ENCODE data around the gene POLA2.
A peak's percentile ranks its signal among the peaks of the same experiment; 100 is the strongest.
"Not testable (repeated sequence)": the region's sequence is repeated elsewhere in the genome, so short reads cannot be mapped to it uniquely, and the experiment has no call there.

POLA2 gene

DNA sequence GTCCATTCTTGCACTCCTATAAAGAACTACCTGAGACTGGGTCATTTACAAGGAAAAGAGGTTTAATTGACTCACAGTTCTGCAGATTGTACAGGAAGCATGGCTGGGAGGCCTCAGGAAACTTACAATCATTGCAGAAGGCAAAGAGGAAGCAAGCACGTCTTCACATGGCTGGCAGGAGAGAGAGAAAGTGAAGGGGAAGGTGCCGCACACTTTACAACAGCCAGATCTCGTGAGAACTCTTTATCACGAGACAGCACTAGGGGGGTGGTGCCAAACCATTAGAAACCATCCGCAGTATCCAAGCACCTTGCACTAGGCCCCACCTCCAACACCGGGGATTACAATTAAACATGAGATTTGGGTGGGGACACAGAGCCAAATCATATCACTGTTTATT, 19.4 kb upstream of the POLA2 start:
- DNase-seq, result no peak

DNA sequence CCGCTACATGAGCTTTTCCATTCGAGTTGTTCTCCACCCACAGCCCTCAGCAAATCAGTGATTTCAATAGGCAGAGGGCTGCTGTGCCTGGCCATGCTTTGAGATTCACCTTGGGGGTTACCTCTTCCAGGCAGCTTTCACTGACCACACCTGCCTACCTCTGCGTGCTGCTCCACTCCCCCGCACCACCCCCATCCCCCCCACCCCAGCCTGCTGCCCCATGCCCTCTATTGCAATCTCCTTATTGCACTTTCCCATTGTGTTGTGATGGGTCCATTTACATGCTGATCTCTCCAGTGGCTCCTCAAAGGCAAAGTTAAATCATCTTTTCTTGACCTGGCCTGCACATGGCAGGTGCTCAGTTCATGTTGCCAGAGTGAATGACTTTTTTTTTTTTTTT, 18.0 kb upstream of the POLA2 start:
- no peak for DNase-seq

- DNase-seq, result not testable (repeated sequence)
Observed at GRCh38 chr11:65245046-65245445, 16.7 kb upstream of the POLA2 start.

- no peak for DNase-seq
Observed at GRCh38 chr11:65246506-65246905, 15.3 kb upstream of the POLA2 start.

GRCh38 chr11:65248184-65248710, 13.5 kb upstream of the POLA2 start:
- not testable (repeated sequence) for DNase-seq

DNA sequence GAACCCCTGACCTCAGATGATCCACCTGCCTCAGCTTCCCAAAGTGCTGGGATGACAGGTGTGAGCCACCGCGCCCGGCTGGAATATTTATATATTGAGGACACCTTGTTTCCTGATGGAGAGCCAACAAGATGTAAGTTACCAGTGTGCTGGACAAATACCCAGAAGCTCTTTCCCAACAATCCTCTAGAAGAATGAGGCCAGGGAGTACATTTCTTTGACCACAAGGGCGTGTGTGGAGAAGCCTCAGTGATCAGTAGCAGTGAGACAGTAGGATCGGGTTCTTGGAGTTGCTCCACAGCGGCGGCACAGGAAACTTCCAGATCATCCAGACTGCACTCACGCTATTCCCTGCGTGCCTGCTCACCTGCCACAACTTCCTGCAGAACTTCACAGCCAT, 10.3 kb upstream of the POLA2 start:
- DNase-seq, result no peak

- no peak for DNase-seq
Observed at GRCh38 chr11:65254724-65255123, 7.0 kb upstream of the POLA2 start.

- no peak for DNase-seq
Observed at GRCh38 chr11:65258988-65259387, 2.8 kb upstream of the POLA2 start.

GRCh38 chr11:65260302-65260701, 1.5 kb upstream of the POLA2 start:
- DNase-seq, result no peak

GRCh38 chr11:65260756-65261590, 789 bp upstream of the POLA2 start:
- DNase-seq, result no peak

DNA sequence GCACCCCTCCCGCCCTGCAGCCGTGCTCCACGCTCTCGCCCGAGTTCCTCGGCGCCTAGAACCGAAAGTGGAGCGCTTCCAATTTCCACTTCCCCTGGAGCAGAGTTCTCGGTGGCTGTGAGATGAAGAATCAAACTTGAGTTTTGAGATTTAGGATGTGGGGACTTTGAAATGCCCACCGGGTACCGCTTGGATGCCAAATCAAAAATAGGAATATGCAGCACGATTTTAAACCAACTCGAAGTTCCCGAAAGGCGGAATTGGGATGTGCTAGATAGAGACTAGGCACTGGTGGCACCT, 569 bp downstream of the POLA2 start:
- no peak for DNase-seq

GRCh38 chr11:65262776-65263175, 1.0 kb downstream of the POLA2 start:
- DNase-seq, result no peak

DNA sequence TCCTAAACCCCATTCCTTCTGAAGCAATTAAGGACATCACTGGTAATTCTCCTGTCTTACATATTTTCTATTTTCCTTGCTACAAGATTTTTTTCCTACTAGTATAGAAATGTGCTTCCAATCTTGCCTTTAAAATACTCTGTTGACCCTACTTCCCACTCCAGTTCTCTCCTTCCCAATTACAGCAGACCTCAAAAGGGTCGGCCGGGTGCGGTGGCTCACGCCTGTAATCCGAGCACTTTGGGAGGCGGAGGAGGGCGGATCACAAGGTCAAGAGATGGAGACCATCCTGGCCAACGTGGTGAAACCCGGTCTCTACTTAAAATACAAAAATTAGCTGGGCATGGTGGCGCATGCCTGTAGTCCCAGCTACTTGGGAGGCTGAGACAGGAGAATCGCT, 3.0 kb downstream of the POLA2 start:
- DNase-seq, result not testable (repeated sequence)

GRCh38 chr11:65266210-65266609, 4.4 kb downstream of the POLA2 start:
- no peak for DNase-seq

DNA sequence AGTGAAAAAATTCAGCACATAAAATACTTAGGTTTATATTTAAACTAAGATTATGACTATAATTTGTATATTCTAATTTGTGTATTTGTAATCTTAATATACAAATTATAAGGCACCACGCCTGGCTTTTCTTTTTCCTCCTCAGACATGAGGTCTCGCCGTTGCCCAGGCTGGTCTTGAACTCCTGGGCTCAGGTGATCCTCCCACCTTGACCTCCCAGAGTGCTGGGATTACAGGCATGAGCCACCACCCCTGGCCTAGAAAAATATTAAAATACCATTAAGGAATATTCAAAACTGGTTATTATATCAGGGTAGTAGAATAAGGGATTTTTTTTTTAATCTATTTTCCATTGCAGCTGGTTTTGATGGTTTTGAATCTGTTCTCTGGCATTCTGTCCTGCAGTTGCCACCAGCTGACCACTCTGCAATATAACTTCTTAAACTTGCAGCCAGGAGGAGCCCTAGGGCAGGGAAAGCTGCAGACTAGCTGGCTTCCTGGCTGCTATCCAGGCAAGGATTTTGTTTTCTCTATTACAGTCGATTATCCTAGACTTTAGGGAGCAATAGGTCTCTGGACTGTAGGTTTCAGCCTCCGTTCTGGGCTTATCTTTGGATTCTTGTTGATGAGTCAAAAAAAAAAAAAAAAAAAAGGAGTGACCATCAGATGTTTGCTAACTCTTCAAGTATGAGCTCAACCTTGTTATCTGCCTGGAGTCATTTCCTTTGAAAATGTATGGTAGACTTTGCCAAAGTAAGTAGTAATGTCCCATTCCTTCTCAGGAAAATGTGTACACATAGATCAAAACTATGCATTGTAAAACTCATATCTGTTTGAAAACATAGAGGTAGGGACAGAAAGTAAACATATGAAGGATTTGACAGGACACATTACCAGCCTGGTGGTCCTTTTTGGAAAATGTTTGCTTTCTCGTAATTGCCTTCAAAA, 13.2 kb downstream of the POLA2 start:
- no peak for DNase-seq

GRCh38 chr11:65275906-65276305, 14.1 kb downstream of the POLA2 start:
- DNase-seq, result no peak

GRCh38 chr11:65277631-65278277, 16.0 kb downstream of the POLA2 start:
- no peak for DNase-seq

GRCh38 chr11:65278356-65278755, 16.6 kb downstream of the POLA2 start:
- no peak for DNase-seq

GRCh38 chr11:65279279-65279678, 17.5 kb downstream of the POLA2 start:
- DNase-seq, result no peak

DNA sequence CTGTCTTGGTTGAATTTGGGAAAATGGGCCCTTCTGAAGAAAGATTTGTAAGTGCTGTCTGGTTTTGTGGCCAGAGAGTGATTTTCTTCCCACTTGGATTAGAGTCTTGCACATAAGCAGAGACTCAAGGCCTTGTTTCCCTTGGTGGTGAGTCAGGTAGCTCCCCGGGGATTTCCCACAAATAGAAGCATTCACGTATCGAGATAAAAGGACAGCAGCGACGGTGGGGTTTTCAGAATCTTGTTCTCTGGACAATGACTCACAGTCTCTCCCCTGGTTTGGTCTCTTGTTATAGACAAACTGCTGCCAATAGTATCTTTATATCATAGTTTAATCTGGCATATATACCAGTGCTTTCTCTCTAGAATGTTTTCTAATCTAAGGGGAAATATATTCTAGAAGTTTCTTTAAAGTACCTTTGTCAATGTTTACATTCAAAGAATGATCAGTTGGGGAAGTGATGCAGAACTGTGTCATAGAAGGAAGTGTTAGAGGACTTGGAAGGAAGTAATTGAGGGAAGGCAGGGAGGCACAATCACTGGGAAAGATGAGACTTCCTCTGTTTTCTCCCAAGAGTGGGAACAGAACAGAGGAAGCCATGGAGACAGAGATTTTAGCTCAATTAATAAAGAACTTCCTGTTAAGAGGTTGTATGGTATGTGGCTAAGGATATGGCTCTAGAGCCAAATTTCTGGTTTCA, 18.1 kb downstream of the POLA2 start:
- DNase-seq, result peak; percentile 43

DNA sequence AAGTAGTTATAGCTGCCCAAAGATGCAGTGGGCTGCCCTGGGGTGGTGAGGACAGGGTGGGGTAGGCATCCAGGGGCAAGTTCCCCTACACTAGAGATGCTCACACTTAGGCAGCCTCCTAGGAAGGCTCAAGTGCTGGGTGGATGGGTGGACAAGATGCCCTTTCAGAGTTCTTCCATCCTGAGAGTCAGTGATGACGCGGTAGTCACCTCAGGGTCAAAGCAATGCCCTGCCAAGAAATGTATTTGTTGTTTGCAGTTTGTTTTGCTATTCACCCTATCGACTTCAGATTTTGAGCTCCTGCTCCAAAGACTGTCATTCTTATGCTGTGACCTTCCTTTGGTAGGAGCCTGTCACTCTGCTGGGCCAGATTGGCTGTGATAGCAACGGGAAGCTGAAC, 18.9 kb downstream of the POLA2 start:
- no peak for DNase-seq

DNA sequence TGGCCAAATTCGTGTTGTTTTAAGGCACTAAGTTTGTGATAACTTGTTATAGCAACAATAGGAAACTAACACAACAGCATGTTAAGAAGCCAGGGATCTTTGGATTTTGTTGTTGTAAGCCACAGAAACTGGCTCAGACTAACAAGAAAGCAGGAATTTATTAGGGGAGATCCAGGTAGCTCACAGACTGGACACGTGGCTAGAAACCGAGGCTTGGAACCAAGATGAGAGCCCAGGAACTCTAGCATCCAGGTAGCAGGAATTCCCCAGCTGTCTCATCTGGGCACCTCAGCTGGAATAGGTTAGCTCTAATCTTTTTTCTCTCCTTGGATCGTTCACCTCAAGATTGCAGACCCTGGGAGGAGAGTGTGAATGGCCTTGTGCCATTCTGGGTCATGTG, 24.9 kb downstream of the POLA2 start:
- DNase-seq, result no peak

DNA sequence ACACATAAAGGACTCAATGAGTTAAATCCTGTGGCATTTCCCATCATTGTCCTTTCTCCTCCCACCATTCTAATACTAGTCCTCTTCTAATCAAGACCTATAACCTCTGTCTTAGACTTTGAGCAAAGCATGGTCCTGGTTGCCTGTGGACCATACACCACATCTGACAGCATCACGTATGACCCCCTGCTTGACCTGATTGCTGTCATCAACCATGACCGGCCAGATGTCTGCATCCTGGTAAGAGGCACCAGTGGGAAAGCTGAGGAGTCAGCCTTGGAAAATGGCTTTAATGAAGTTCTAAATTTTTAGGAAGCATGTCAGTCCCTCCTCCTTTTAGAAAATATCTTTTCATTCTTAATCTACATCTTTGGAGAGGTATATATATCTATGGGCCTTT, 25.8 kb downstream of the POLA2 start:
- DNase-seq, result no peak

Data from activated CD4-positive, CD25-positive, alpha-beta regulatory T cell treated with anti-CD3 and anti-CD28 coated beads, Interleukin-2, amount 50 U/mL, for 72 hours (primary cell).